Smooth muscle cell (in vitro differentiated cells): ENCODE results near the gene SLC51A. TPM values are rescaled to one million over a fixed set of nuclear protein-coding genes. Genes with fewer than 3 reads are reported as not detected.

Experiments
- DNase-seq: peaks from one replicate; lab custom pipeline; 2025; ENCODE audit not compliant: unreplicated experiment; lab: John Stamatoyannopoulos, UW
- H2AFZ ChIP-seq: fragments of 200-600 bp; sonication (generic); 2 replicates; pipeline ENCODE4 v1.6.0; 2016; ENCODE audit warnings: antibody characterized with exemption, low read depth, mild to moderate bottlenecking
- H3F3A ChIP-seq: fragments of 200-600 bp; sonication (generic); 2 replicates; pipeline ENCODE4 v1.6.0; 2017; ENCODE audit warnings: antibody characterized with exemption, low read depth
- H3K27ac ChIP-seq: fragments of 200-600 bp; sonication (generic); 2 replicates; pipeline ENCODE4 v1.5.1; 2016; ENCODE audit warnings: low read depth, mild to moderate bottlenecking
- H3K27me3 ChIP-seq: fragments of 200-600 bp; sonication (generic); 2 replicates; pipeline ENCODE4 v1.6.1; 2016; ENCODE audit warnings: low read depth, mild to moderate bottlenecking
- H3K36me3 ChIP-seq: fragments of 200-600 bp; sonication (generic); 2 replicates; pipeline ENCODE4 v1.5.1; 2016; ENCODE audit warnings: low read depth
- H3K4me1 ChIP-seq: fragments of 200-600 bp; sonication (generic); 2 replicates; pipeline ENCODE4 v1.5.1; 2016; ENCODE audit warnings: low read depth
- H3K4me2 ChIP-seq: fragments of 200-600 bp; sonication (generic); 2 replicates; pipeline ENCODE4 v1.6.0; 2016; ENCODE audit warnings: mild to moderate bottlenecking
- H3K4me3 ChIP-seq: fragments of 200-600 bp; sonication (generic); 2 replicates; pipeline ENCODE4 v1.5.1; 2016; ENCODE audit warnings: mild to moderate bottlenecking
- H3K79me2 ChIP-seq: fragments of 200-600 bp; sonication (generic); 2 replicates; pipeline ENCODE4 v1.6.0; 2016; ENCODE audit warnings: low read depth, mild to moderate bottlenecking
- H3K9ac ChIP-seq: fragments of 200-600 bp; sonication (generic); 2 replicates; pipeline ENCODE4 v1.6.0; 2016; ENCODE audit warnings: low read depth
- H3K9me3 ChIP-seq: fragments of 200-600 bp; sonication (generic); replicated peaks from 2 replicates; pipeline ENCODE4 v1.5.1; 2016; ENCODE audit warnings: low read depth
- H4K20me1 ChIP-seq: fragments of 200-600 bp; sonication (generic); 2 replicates; pipeline ENCODE4 v1.6.0; 2016; ENCODE audit warnings: low read depth
- WGBS: methylation state at CpG from one replicate; pipeline ENCODE4 v1.1.7; 2016; ENCODE audit warnings: low lambda C conversion rate; 5-methylcytosine and 5-hydroxymethylcytosine counted together
- polyA plus RNA-seq: library from polyadenylated mRNA; unstranded; fragments of >200 nt; fragmentation: Nextera tagmentation; extraction: Ambion mirVana; gene quantifications from 2 replicates; pipeline ENCODE4 v1.2.1, GENCODE V29; 2016
- total RNA-seq: library from RNA; depleted of rRNA; stranded (reverse); fragments of >200 nt; gene quantifications from 2 replicates; pipeline ENCODE4 v1.2.3, GENCODE V29; 2014
- TF ChIP-seq, protein P1 (sequence below): fragments of 200-600 bp; sonication (generic); IDR thresholded peaks from 2 replicates; pipeline ENCODE4 v1.5.1; 2017; ENCODE audit warnings: borderline replicate concordance, mild to moderate bottlenecking, antibody characterized with exemption; ENCODE audit not compliant: insufficient read depth, poor library complexity, severe bottlenecking

The SLC51A gene
- total and polyA plus RNA-seq, 2 experiments from 2014 or later, result 1.8 TPM; not detected in 1

DNA sequence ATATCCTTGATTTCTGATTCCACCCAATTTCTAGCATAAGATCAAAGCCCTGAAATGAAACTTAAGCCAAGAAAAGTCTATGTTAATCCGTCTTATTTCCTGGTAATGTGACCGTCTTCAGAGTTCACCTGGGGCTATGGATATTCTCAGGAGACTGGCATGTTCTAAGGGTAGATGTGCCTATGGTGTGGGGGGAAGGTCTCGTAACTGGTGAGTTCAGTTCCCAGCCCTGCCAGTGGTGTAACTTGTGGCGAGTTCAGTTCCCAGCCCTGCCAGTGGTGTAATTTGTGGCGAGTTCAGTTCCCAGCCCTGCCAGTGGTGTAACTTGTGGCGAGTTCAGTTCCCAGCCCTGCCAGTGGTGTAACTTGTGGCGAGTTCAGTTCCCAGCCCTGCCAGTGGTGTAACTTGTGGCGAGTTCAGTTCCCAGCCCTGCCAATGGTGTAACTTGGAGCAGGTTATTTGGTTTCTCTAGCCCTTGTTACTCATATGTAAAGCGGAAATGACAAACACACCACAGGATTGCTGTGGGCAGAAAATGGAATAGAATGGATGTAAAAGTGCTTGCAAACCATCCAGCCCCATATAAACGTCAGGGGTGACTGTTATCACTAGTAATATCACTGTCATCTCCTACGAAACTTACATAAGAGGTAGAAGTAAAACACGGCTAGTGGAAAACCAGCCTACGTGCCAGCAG, 30.4 kb downstream of the SLC51A start:
- Histone ChIP-seq H3F3A (no peaks in the 10 kb centered on the region), H3K36me3 (peaks cover 8% of the 10 kb centered on the region), H3K9me3 (no peaks in the 10 kb centered on the region), H3K79me2 (peaks cover 5% of the 10 kb centered on the region), H3K4me1 (no peaks in the 10 kb centered on the region), H3K27me3 (no peaks in the 10 kb centered on the region), H3K4me3 (no peak overlapping the region), H2AFZ (no peak overlapping the region), H3K4me2 (no peak overlapping the region), H3K27ac (no peak overlapping the region), H3K9ac (no peak overlapping the region), H4K20me1 (peaks cover 19% of the 10 kb centered on the region)
- DNase-seq, result no peak
- 95% methylated on average over 13 of the region's 13 CpGs for WGBS
- TF ChIP-seq, protein P1, sequence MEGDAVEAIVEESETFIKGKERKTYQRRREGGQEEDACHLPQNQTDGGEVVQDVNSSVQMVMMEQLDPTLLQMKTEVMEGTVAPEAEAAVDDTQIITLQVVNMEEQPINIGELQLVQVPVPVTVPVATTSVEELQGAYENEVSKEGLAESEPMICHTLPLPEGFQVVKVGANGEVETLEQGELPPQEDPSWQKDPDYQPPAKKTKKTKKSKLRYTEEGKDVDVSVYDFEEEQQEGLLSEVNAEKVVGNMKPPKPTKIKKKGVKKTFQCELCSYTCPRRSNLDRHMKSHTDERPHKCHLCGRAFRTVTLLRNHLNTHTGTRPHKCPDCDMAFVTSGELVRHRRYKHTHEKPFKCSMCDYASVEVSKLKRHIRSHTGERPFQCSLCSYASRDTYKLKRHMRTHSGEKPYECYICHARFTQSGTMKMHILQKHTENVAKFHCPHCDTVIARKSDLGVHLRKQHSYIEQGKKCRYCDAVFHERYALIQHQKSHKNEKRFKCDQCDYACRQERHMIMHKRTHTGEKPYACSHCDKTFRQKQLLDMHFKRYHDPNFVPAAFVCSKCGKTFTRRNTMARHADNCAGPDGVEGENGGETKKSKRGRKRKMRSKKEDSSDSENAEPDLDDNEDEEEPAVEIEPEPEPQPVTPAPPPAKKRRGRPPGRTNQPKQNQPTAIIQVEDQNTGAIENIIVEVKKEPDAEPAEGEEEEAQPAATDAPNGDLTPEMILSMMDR, result no peak

DNA sequence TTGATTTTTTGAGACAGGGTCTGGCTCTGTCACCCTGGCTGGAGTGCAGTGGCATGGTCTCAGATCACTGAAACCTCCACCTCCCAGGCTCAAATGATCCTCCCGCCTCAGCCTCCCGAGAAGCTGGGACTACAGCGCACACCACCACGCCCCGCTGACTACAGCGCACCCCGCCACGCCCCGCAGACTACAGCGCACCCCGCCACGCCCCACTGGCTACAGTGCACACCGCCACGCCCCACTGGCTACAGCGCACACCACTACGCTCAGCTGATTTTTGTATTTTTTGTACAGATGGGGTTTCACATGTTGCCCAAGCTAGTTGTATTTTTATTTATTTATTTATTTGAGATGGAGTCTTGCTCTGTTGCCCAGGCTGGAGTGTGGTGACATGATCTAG, 35.6 kb downstream of the SLC51A start:
- H3K9ac ChIP-seq, result no peak overlapping the region
- no peak for DNase-seq
- H3K9me3 ChIP-seq, result no peaks in the 10 kb centered on the region
- no peaks in the 10 kb centered on the region for H3K27me3 ChIP-seq
- H3K36me3 ChIP-seq, result peaks cover 8% of the 10 kb centered on the region
- peaks cover 16% of the 10 kb centered on the region for H3K79me2 ChIP-seq
- H3K4me1 ChIP-seq, result no peaks in the 10 kb centered on the region
- H3K27ac ChIP-seq, result no peak overlapping the region
- no peaks in the 10 kb centered on the region for H3F3A ChIP-seq
- TF ChIP-seq, protein P1, result no peak
- 98% methylated on average over 16 of the region's 16 CpGs for WGBS
- H4K20me1 ChIP-seq, result peaks cover 27% of the 10 kb centered on the region
- no peak overlapping the region for H2AFZ ChIP-seq
- H3K4me3 ChIP-seq, result no peak overlapping the region
- no peak overlapping the region for H3K4me2 ChIP-seq

DNA sequence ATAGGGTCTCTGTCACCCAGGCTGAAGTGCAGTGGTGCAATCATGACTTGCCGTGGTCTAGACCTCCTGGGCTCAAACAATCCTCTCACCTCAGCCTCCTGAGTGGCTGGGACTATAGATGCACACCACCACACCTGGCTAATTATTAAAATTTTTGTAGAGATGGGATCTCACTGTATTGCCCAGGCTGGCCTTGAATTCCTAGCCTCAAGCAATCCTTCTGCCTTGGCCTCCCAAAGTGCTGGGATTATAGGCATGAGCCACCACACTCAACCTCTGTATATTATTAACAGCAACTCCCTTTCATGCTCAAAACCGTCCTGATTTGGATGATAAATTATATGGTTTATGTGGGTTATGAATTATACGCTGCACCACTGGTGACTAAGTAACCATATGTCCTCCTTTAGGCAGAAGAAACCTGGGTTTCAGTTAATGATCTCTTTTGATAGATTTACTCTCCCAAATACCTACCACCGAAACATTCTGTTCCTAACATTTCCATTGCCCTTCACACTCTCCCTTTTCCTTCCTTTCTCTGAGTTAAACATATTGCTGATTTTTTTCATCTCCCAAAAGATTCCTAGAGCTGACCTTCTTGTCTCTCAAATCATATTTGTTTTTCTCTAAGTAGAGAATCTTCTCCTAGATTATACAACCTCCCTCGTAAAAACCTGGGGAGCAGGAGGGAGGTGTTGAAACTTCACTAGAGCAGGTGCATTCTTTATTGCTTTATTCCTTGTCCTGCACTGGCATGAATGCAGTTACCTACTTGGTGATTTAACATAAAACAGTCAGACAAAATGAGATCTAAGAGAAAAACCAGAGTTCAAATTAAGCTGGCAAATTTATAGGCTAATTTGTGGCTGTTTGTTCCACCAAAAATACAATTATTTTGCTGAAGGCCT, 38.3 kb downstream of the SLC51A start:
- Histone ChIP-seq H3K79me2 (peaks cover 20% of the 10 kb centered on the region), H3K27ac (no peak overlapping the region), H3K9me3 (no peaks in the 10 kb centered on the region), H2AFZ (no peak overlapping the region), H4K20me1 (peaks cover 30% of the 10 kb centered on the region), H3K9ac (no peak overlapping the region), H3K27me3 (no peaks in the 10 kb centered on the region), H3F3A (peaks cover 2% of the 10 kb centered on the region), H3K4me3 (no peak overlapping the region), H3K4me1 (no peaks in the 10 kb centered on the region), H3K4me2 (no peak overlapping the region), H3K36me3 (no peaks in the 10 kb centered on the region)
- TF ChIP-seq, protein P1, result no peak
- DNase-seq, result no peak
- 85% methylated on average over 5 of the region's 5 CpGs for WGBS
